T-helper 1 cell treated with Interleukin-12 subunit alpha and Interleukin-12 subunit beta and Interleukin-4 antibody, amounts not matched to agents 30 ng/mL and 1 ng/mL, for 36 hours (primary cell): ENCODE measurements around the gene FAM20C. TPM values are rescaled to one million over a fixed set of nuclear protein-coding genes. Genes with fewer than 3 reads are reported as not detected.

ENCODE experiments used
- intact Hi-C: fragments of 100-400 bp; cut with micrococcal nuclease; formaldehyde crosslinking; loops from one replicate; pipeline ENCODE4 v1.15.1; 2024
- total RNA-seq: library from RNA; stranded (reverse); gene quantifications from 2 replicates; pipeline ENCODE4 v1.2.3, GENCODE V29; 2022

FAM20C gene
- total RNA-seq, 1 donor from 2014 or later, result not detected

DNA sequence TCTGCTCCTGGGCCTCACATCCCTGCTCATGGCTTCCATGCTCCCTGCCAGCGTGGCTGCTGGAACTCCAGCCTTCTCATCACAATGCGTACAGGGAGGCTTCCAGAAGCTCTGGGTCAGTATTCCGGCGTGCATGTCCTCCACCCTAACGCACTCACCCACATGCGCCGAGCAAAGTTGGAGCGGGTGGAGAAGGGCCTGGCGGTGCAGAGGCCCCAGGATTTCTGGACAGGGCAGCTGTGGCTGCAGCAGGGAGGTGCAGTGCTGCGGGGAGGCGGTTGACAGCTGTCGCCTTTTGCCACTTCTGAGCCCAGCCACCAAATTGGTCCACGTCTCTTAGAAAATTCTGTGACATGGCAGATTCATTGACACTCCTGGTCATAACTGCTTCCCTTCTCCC, 33.6 kb upstream of the FAM20C start:
- intact Hi-C loops, result no loop called here

DNA sequence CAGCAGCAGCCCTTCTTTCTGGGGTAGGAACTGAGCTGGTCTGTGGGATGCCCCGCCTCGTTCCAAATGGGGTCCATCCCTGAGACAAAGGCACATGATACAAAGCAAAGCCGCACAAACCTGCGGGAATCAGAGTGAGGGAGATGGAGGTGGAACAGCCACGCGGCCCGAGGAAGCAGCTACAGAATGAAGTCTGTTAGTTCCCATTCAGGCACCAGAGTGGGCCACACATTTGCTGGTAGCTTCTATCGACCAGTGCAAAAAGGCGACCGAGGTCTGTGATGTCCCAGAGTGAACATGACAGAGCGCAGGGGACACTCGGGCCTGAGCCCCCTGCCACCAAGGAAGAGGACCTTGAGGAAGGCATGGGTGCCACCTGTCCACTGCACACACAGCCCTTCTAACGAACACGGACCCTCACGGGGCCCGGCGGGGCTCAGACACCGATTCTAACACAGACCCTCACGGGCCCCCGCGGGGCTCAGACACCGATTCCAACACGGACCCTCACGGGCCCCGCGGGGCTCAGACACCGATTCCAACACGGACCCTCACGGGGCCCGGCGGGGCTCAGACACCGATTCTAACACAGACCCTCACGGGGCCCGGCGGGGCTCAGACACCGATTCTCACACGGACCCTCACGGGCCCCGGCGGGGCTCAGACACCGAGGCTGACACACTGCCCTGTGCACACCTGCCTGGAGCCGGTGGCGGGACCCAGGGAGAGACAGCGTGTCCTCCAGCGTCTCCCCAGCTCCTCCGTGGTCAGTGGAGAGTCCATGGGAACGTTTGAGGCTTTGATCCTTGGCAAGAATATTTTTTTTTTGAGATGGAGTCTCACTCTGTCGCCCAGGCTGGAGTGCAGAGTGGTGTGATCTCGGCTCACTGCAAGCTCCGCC, 32.8 kb upstream of the FAM20C start:
- intact Hi-C loops, result no loop called here

DNA sequence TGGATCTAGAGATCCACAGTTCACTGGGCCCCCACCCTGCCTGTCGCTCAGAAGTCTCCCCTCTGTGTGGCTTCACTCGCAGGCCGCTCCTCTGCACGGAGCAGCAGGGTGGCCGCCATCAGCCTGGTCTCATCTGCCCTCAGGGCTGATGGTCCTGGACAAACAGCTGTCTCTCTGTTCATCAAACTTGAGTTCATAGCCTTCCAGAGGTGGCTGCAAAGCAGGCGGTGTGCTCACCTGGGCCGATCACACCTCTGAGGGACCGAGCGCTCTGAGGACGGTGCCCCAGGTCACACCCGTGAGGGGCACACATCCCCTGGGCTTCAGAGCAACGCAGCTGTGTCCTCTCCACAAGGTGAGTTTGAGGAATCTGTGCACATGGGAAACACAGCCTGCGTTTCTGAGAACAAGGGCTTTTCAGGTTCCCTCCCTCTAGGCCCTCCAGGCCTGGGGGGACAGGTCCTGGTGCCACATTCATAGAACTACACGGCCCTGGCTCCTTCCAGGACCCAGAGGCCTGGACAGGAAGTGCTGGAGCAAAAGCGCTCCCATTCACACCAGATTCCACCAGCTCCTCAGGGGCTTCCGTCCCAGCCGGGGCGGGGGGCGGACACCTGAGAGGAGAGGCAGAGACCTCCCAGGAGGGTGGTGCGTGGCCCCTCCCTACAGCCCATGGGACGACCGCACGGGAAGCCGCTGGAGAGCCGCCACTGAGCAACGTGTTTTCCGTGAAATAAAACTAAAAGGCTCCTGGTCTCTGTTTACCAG, 31.2 kb upstream of the FAM20C start:
- intact Hi-C loops, result no loop called here

DNA sequence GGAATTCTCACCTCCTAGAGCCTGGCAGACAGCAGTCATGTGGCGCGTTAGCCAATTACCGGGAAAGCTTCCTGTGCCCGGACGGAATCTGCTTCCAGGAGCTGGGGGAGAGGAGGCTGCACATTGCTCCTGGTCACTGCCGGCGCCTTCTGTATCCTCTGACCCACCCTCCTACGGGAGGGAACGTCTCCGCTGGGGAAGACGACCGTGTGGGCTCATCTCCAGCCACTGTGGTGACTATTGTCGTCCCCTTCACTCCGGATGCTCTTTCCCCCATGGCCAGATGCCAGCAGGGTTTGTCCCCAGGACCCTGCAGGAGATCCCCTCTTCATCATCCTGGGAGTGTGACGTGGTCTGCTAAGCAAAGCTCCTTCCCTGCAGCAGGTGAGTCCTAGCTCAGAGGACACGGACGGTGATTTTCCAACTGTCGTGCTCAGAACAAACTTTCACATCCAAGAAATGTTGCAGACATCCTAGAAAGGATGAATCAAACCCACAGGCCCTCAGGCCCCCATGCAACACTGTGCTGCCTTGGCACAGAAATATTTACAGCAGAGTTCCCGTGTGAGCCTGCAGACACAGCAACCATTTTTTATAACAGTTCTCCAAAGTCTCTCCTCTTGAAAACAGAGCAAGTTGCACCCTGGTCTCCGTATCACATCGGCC, 29.6 kb upstream of the FAM20C start:
- intact Hi-C loops, result no loop called here

DNA sequence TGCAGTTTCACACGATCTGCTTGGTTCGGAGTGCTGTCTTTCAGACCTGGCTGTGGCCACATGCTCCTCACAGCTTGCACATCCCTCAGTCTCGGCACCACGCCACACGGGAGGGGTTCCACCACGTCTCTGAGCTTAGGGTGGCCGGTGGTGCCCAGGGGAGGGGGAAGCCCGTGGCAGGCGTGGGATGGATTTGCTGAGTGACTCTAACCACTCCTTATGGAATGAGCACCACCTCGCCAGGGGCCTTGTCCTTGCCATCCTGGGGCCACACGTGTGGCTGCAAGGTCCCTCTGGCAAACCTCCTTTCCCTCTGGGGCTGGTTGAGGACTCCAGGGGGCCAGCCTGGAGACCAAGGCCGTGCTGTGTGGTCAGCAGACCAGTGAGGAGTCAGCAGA, 29.1 kb upstream of the FAM20C start:
- intact Hi-C loops, result no loop called here

DNA sequence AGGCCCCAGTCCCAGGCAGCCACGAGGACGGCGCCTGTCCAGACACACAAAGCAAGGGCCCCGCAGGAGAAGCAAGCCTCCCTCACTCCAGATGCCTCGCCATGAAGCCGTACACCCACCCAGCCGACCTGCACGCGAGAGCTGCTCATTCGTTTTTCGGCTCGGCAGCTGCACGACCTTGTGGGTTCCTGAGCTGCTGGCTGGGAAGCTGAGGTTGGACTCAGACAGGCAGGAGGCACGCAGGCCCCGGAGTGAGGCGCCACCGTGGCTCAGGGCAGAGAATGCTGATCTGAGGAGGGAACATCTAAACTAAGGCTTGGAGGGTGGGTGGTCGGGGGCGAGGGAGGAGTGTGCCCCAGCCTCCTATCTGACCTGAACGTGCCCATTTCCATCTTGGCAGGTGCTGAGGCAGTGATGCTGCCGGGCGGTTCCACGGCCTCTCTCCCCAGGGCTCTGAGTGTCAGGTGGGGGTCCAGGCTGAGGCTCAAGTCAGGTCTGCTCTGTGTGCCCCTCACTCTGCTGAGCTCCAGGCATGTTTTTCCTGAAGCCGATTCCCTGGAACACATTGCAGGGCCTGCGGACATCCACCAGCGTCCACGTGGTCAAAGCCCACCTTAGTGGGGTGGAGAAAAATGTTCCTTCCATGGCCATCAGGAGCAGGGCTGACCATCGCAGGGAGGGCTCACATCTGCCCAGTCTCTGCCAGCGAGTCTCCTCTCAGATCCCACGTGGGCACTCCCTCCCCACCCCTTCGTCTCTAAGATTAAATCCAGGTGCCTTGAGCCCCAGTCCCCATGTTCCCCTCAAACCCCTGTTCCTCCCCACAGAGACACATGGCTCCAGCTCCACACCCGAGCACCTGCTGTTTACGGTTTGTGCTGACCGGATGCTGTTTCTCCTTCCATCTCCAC, 28.1 kb upstream of the FAM20C start:
- intact Hi-C loops, result no loop called here

DNA sequence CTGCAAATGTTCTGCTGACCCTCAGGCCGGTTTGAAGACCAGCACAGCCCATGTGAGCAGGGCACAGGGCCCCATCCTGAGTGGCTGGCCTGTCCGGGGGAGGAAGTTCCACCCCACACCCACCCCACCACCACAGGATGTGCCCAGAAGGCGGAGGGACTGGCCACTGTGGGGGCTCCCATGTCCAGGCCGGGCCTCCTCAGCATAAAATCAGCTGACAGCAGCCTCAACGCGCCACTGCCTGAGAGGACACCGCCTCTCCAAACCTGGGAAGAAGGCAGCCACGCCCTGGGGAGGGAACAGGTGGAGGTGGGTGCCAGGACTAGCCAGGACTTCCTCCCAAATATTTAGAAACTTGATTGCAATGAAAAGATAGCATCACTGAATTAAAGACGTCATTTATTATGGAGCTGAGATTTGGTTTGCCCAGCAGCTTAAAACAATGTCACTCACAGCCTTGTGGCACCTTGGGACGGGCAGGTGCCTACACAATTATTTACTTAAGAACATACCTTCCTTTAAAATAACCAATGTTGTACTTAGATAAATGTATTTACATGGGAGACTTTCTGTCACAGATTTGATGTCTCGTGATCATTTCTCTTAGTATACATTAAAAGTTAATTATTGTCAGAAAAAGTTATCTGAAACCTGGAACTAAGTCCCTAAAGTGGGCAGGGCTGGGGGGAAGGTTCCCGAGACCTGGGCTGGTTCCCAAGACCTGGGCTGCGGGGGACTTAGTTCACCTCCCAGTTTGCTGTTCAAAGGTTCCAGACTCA, 27.3 kb upstream of the FAM20C start:
- intact Hi-C loops, result no loop called here

DNA sequence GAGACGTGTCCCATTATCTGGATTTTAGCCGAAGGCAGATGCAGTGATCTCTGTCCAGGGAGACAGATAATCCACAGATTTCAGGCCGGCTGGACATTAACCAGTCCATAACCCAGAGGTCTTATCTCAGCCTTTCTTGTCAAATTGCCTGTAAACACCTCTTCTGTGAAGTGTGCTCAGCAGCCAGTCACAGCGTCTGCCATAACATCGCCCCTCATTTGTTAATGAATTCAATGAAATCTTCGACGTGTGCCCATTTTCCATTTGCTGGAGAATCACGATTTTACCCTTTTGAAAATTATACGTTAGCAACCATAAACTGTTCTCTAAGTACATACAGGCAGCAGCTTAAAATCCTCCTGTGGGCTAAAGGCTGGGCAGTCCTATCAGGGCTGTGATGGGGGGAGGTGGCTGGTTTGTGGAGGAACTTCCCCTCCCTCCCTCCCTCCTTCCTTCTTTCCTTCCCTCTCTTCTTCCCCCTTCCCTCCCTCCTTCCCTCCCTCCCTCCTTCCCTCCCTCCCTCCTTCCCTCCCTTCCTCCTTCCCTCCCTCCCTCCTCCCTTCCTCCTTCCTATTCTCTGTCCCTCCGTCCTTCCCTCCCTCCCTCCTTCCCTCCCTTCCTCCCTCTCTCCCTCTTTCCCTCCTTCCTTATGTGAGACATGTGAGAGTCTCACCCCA, 26.6 kb upstream of the FAM20C start:
- intact Hi-C loops, result no loop called here

DNA sequence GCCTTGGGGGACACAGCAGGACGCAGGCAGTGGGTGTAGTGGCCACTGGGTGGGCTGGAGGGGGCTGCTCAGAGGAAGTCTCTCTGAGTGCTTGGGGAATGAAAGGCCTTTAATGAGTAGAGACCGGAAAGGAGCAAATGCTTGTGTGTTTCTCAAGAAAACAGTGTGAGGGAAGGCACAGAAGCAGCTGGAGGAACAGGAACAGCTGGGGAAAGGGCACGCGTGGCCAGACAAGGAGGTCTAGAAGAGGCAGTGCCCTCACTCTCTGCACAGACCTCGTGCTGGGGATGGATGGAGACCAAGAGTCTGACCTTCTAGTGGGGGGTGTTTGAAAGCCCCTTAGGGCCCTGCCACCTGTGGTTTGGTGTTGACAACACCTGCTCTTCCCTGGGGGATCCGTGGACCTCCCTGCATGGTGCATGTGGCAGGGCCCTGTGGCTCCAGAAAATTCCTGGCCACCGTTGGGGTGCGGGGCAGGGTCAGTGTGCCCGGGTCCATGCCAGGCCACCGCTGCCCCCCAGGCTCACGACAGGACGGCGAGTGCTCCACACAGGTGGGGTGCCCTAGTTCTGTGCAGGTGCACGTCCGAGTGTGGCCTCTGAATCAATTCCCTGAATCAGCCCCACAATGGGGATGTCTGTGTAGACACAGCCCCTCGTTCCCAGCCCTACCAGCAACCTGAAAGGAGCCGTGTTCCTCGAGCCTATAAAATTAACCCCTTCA, 25.9 kb upstream of the FAM20C start:
- intact Hi-C loops, result no loop called here

DNA sequence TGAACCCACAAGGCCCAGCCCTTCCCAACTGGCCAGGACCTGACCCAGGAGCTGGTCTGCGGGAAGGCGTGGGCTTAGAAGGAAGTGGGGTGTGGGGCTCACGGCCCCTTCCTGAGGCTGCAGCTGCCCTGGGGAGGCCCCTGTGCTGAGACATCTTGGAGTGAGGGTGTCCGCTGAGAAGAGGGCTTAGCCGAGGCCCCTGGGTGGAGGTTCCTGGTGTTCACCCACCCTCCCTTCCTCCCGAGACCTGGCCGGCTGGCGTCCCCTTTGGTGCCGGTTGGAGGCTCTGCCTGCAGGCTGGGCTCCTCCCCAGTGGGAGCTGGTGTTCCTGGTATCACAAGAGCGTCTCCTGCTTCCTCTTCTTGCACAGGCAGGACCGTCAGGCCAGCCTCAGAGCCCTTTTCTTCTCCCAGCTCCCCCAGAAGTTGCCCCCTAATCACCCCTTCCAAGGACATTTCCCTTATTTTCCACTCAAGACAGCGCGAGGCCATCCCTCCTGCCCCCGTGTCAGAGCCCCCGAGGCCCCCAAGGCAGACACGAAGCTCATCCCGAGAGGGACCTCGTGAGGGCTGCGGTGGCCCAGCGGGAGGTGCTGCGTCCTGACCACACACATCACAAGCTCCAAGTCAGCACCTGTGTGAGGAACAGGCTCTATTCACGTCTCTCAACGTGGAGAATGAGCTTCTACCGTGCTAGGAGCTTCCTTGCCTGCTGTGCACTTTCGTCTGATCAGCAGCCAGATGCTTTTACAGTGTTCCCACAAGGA, 25.1 kb upstream of the FAM20C start:
- intact Hi-C loops, result no loop called here

DNA sequence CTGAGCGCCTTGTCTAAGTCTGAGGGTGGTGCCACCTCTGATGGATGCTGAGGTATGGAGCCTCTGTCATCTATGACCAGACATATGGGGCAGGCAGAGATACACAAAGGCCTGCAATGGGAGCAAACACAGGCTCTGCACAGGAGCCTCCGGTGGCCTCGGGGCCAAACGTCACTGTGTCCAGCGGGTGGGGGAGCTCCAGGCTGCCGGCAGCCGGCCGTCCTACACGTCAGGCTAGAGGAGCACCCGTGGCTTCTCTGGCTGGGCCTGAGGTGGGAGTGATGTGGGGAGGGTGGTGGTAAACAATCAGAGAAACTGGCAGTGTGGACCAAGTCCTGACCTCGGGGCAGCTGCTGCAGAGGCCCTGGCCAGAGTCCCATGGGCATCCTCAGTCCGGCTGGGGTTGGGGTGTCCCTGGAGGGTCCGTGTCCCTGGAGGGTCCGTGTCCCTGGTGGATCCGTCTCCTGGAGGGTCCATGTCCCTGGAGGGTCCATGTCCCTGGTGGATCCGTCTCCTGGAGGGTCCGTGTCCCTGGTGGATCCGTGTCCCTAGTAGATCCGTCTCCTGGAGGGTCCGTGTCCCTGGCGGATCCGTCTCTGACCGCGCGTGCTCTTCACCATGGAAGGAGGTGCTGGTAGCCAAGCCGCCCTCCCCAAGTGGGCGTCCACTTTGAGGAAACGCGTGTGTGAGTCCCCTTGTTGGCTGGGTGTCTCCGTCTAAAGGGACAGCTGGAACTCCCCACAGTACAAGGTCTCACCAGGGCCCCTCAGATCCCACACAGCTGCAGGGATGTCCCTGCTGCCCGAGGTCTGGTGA, 24.2 kb upstream of the FAM20C start:
- intact Hi-C loops, result no loop called here

DNA sequence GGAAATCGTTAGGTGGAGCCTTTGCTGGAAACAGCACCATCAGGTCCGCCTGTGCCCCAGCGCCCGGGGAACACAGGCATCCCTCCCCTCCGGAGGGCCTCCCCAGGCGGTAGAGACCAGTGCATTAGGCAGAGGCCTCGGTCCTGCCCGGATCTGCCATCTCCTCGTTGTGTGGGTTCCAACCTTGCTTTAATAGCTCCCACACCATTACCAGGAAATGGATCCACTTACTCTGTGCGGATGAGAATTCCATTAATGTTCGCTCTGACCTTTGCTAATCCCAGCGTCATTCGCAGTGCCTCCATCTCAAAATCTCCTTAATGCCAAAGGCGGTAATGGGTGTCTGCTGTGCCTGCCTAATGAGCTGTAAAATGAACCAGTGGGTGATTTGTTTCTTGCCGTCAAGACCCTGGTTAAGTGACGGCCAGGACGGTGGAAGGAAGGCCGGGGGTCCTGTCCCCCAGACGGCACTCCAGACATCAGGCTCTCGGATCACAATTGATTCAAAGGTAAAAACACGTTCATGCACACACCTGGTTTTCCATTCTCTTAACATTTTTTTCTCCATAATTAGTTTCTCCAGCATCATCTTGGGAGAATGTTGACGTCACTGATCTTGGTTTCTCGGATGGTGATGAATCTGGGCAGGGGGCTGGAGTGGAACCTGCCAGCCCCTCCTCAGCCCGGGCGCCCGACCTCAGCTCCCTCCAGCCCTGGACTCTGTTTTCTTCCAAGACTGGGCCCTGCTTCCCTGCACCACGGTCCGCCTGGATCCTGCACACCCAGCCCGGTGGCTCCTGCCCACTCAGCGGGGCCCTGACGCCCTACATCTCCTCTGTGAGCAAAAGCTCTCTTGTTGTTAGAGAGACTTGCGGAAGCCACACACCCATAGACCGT, 22.8 kb upstream of the FAM20C start:
- intact Hi-C loops, result no loop called here

DNA sequence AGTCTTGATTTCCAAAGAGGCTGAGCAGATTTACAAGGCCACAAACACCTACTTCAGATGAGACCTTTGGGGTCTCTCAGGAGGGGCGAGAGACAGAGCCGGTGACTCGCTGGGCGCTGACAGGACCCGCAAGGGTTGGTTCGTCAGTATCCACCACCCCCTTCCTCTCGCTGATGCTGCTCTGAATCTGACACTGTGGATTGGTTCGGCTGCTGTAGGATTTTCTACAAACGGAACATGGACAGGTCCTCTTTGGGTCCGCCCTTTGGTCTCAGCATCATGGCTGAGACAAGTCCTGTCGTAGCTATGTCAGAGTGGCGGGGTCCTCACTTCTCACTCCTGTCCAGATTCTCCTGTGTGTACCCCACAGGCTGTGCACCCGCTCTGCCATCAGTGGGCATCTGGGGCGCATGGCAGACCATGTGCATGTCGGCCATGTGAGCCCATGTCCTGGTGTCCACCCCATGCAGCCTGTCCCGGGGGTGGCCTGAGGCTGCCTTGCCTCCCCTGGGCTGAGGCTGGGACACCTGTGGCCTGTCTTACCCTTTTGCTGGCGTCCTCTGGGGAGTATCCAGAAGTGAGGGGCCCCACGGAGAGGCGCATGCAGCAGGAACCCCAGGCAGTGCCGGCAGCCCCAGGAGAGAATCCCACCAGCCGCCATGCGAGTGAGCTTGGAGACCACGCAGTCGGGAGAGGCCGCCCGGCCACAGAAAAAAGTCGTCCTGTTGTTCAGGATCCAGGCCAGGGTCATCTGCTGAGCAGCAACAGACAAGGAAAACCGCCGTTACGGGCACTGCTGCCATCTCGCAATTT, 21.6 kb upstream of the FAM20C start:
- intact Hi-C loops, result no loop called here

DNA sequence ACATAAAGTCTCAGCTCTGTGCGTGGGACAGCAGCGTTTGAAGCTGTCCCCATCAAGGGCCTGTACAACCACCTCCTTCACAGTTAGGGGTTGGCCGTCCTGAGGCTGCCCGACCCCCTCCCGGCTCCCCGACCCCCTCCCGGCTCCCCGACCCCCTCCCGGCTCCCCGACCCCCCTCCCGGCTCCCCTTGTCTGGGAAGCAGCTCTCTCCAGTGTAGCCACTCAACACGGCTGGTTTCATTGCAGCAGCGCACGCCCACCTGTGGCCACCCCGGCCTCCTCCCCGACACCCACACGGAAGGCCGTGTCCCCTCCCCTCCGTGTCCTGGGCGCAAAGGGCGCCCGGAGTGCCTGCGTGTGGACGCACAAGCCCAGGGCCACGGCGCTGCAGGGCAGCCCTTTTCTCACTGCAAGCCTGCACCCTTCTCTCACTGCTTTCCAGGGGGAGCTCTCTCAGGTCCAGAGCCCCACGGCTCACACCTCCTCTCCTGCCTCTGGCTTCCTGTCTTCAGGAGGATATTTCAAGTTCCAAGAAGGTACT, 20.9 kb upstream of the FAM20C start:
- intact Hi-C loops, result no loop called here

DNA sequence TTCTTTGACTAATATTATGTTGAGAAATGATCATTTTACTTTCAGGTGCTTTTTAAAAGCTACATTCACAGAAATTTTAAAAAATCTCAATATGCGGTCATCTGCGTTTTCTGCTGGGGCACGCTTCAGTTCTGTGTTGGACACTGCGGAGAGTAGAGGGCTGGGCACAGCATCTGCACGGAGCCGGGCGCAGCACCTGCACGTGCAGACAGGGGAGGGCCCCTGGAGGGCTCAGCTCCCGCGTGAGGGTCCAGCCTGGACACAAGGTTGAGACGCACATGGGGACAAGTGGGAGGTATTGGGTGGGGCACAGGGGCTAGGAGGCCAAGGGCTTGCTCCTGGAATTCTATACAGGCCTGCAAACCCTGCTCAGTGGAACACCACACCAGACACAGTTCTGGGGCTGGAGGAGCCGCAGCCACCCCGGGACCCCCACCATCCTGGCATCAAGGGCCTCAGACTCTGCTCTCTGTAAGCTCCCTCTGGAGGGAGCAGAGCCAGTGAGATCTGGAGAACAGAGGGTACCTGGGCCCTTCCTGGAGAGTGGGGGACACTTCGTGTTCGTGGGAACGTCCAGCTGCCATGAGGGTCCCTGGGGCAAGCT, 20.4 kb upstream of the FAM20C start:
- intact Hi-C loops, result no loop called here
